CD4-positive, alpha-beta T cell treated with Interleukin-4 for 4 hours (primary cell): ENCODE results near the gene RADIL.

Experiments
- DNase-seq: peaks from one replicate; pipeline ENCODE4 v3.0.0-alpha.2; 2020

RADIL gene

GRCh38 chr7:4831723-4832495 lies 51.6 kb downstream of the RADIL start:
- no peak for DNase-seq

GRCh38 chr7:4830176-4830575 lies 53.3 kb downstream of the RADIL start:
- peak; percentile 40 for DNase-seq

- no peak for DNase-seq
Observed at GRCh38 chr7:4828720-4829383, 54.7 kb downstream of the RADIL start.

- no peak for DNase-seq
Observed at GRCh38 chr7:4825081-4825480, 58.4 kb downstream of the RADIL start.

- no peak for DNase-seq
Observed at GRCh38 chr7:4824120-4824775, 59.3 kb downstream of the RADIL start.

- no peak for DNase-seq
Observed at GRCh38 chr7:4823441-4824119, 59.9 kb downstream of the RADIL start.

GRCh38 chr7:4822677-4823076 lies 60.8 kb downstream of the RADIL start:
- no peak for DNase-seq

GRCh38 chr7:4820967-4821471 lies 62.5 kb downstream of the RADIL start:
- no peak for DNase-seq

- DNase-seq = no peak
Observed at GRCh38 chr7:4820405-4820966, 63.0 kb downstream of the RADIL start.

GRCh38 chr7:4819560-4820404 lies 63.7 kb downstream of the RADIL start:
- DNase-seq = no peak

- DNase-seq = no peak
Observed at GRCh38 chr7:4818000-4818794, 65.3 kb downstream of the RADIL start.

- DNase-seq = no peak
Observed at GRCh38 chr7:4817178-4817901, 66.2 kb downstream of the RADIL start.

- no peak for DNase-seq
Observed at GRCh38 chr7:4816419-4817080, 67.0 kb downstream of the RADIL start.

GRCh38 chr7:4815609-4816418 lies 67.7 kb downstream of the RADIL start:
- no peak for DNase-seq

GRCh38 chr7:4815121-4815520 lies 68.4 kb downstream of the RADIL start:
- DNase-seq = no peak

GRCh38 chr7:4814433-4814832 lies 69.1 kb downstream of the RADIL start:
- DNase-seq = no peak

- no peak for DNase-seq
Observed at GRCh38 chr7:4809666-4810065, 73.8 kb downstream of the RADIL start.

- no peak for DNase-seq
Observed at GRCh38 chr7:4809091-4809591, 74.4 kb downstream of the RADIL start.

GRCh38 chr7:4808565-4808964 lies 75.0 kb downstream of the RADIL start:
- no peak for DNase-seq
